Psoas muscle (tissue), 8 donors: ENCODE results near the gene UNC5C. TPM values are rescaled to one million over a fixed set of nuclear protein-coding genes. Genes with fewer than 3 reads are reported as not detected.

Experiments
- ATAC-seq, 4 donors: fragments of 200-7000 bp; cut with Tn5 transposase; one replicate each; pipeline ENCODE4 v1.9.1; 2020; ENCODE audit warnings: moderate library complexity in 3 of 4, mild to moderate bottlenecking in 2 of 4
- DNase-seq, 2 donors: peaks; one replicate each; pipeline ENCODE4 v3.0.0-alpha.2; 2020
- H3K27ac ChIP-seq: fragments of 200-600 bp; one replicate; pipeline ENCODE4 v1.8.0; 2022
- H3K27me3 ChIP-seq, 3 donors: fragments of 200-600 bp in 1 of 3; one replicate each; pipeline versions ENCODE4 v1.6.1 to v1.8.0; 2013 to 2022; ENCODE audit warnings: low read length in 2 of 3, mild to moderate bottlenecking in 2 of 3, moderate library complexity in 1 of 3; ENCODE audit not compliant: insufficient read depth in 3 of 3
- H3K36me3 ChIP-seq, 2 donors: fragments of 200-600 bp in 1 of 2; one replicate each; pipeline versions ENCODE4 v1.6.1 to v1.8.0; 2013 to 2022; ENCODE audit warnings: low read depth in 1 of 2, mild to moderate bottlenecking in 1 of 2, moderate library complexity in 1 of 2; ENCODE audit not compliant: insufficient read depth in 1 of 2
- H3K4me1 ChIP-seq: fragments of 200-600 bp; one replicate; pipeline ENCODE4 v1.8.0; 2022
- H3K4me3 ChIP-seq: fragments of 200-600 bp; one replicate; pipeline ENCODE4 v1.8.0; 2022; ENCODE audit warnings: mild to moderate bottlenecking
- H3K9me3 ChIP-seq: fragments of 200-600 bp; one replicate; pipeline ENCODE4 v1.8.0; 2022
- CTCF ChIP-seq: fragments of 200-600 bp; IDR thresholded peaks from one replicate; pipeline ENCODE4 v1.8.0; 2022; ENCODE audit warnings: antibody characterized with exemption
- WGBS, 3 donors: extraction: QIAGEN DNeasy Blood & Tissue Kit; methylation state at CpG; one replicate each; pipeline versions ENCODE4 v1.1.6 to v1.1.7; 2013; 5-methylcytosine and 5-hydroxymethylcytosine counted together
- intact Hi-C, 2 donors: fragments of 100-400 bp; cut with DNase I; formaldehyde crosslinking; loops; one replicate each; pipeline versions ENCODE4 v1.11.0 to v1.14.2; 2022
- polyA plus RNA-seq, 3 donors: library from polyadenylated mRNA; stranded (reverse); fragments of 200-250 nt; gene quantifications; one replicate each; pipeline ENCODE4 v1.2.3, GENCODE V29; 2013
- total RNA-seq, 4 donors: library from RNA; stranded (reverse); fragmentation: NEBNext Ultra II Directional in 2 of 4; extraction: Animal tissue kit (Norgen Biotek cat#: 25700) in 2 of 4; gene quantifications; one replicate each; pipeline versions ENCODE4 v1.2.1 to v1.2.4, GENCODE V29; 2021 to 2023
- donor health status: healthy with polysubstance abuse.
- donor health status: DM: no; HTN: no; CAD: no; lungs with moderate emphysema.
- donor health status: Bipolar disorder and iron deficiency.
- donor health status: healthy.
- donor health status: DM: yes; HTN: yes; CAD: no.
- donor health status: DM: no; HTN: no; CAD: no.
- donor health status: DM: no; HTN: no; CAD: no.
- donor health status: DM: yes; HTN: yes; CAD: no.

The UNC5C gene
- total and polyA plus RNA-seq, 7 donors, result 0.04 to 1.1 (median 0.19) TPM

- ATAC-seq (no peak), DNase-seq (no peak)
- no peaks in the 10 kb centered on the region for H3K4me1 ChIP-seq
- no peak overlapping the region for H3K4me3 ChIP-seq
- WGBS, 3 donors, result 78 to 82% (median 81%) methylated on average over 6 of the region's 6 CpGs
- peaks cover 0 to 21% of the 10 kb centered on the region in 2 donors for H3K36me3 ChIP-seq
- H3K27ac ChIP-seq, result no peak overlapping the region
- TF ChIP-seq CTCF, result no peak
- no peaks in the 10 kb centered on the region for H3K9me3 ChIP-seq
- H3K27me3 ChIP-seq, result no peaks in the 10 kb centered on the region
- intact Hi-C loops, result no loop called here
Observed at GRCh38 chr4:95118497-95118896, 430.3 kb downstream of the UNC5C start.

GRCh38 chr4:95114521-95114920 lies 434.3 kb downstream of the UNC5C start:
- no peak overlapping the region for H3K27ac ChIP-seq
- WGBS, 3 donors, result 58 to 87% (median 63%) methylated on average over 3 of the region's 3 CpGs
- TF ChIP-seq CTCF, result no peak
- ATAC-seq (no peak), DNase-seq (no peak)
- intact Hi-C loops, result no loop called here
- H3K27me3 ChIP-seq, result no peaks in the 10 kb centered on the region
- H3K9me3 ChIP-seq, result no peaks in the 10 kb centered on the region
- no peaks in the 10 kb centered on the region for H3K4me1 ChIP-seq
- H3K36me3 ChIP-seq, result peaks cover 0 to 21% of the 10 kb centered on the region in 2 donors
- H3K4me3 ChIP-seq, result no peak overlapping the region
